ENCODE data around the gene HACL1. TPM values are rescaled to one million over a fixed set of nuclear protein-coding genes. Genes with fewer than 3 reads are reported as not detected.

HACL1 gene
- total and polyA plus RNA-seq, 2 donors (not counting 3 experiments of a cell fraction or from before 2014, with no cell fraction given), result 16.5 to 27.4 TPM

- Histone ChIP-seq H3K27me3 (ENCODE audit: control insufficient read depth in 2 of 2, insufficient read depth in 2 of 2, low read length in 2 of 2) (no peaks in the 10 kb centered on the region), H3K4me3 (replicated peaks in 1 of 3; ENCODE audit: insufficient read depth in 1 of 3, low read depth in 1 of 3, low read length in 3 of 3) (no peak overlapping the region), H4K20me1 (replicated peaks; ENCODE audit: control insufficient read depth, extremely low read depth, insufficient read depth, low read length) (no peaks in the 10 kb centered on the region), H3K4me2 (ENCODE audit: insufficient read depth, low read length) (no peak overlapping the region), H3K9me1 (replicated peaks; ENCODE audit: control insufficient read depth, extremely low read depth, insufficient read depth, low read length) (no peaks in the 10 kb centered on the region), H3K9me3 (replicated peaks; ENCODE audit: control insufficient read depth, insufficient read depth, low read length) (no peaks in the 10 kb centered on the region), H3K4me1 (ENCODE audit: control insufficient read depth, extremely low read depth, insufficient read depth, low read length) (no peaks in the 10 kb centered on the region), H3K27ac (ENCODE audit: insufficient read depth, low read depth, low read length) (no peak overlapping the region), H3K36me3 (ENCODE audit: control insufficient read depth in 2 of 2, extremely low read depth in 1 of 2, insufficient read depth in 2 of 2, low read length in 2 of 2) (peaks cover 2 to 11% of the 10 kb centered on the region in 2 experiments), H3K9ac (replicated peaks; ENCODE audit: extremely low read depth, insufficient read depth, low read length) (no peak overlapping the region), H3K79me2 (ENCODE audit: control insufficient read depth, insufficient read depth, low read length) (no peaks in the 10 kb centered on the region), H2AFZ (ENCODE audit: low read depth, low read length) (no peak overlapping the region)
- POLR2A ChIA-PET, result no interaction called here
- BruUV-seq (replicated peaks), result no TSS peak
- intact Hi-C loops (cut with micrococcal nuclease), result no loop called here
- CTCF ChIA-PET, result no interaction called here
- FAIRE-seq (no peak), DNase-seq (ENCODE audit: low read depth, low spot score) (no peak)
- dilution Hi-C loops (cut with MboI; ENCODE audit: extremely low pct_ligation_motif_present, low sequenced_read_pairs), result no loop called here
- TF ChIP-seq GATA2 (IDR thresholded peaks at IDR 0.05; ENCODE audit: insufficient read depth, insufficient read length, low read depth, low read length), result no peak
- TF ChIP-seq POLR2AphosphoS5 (IDR thresholded peaks at IDR 0.05; ENCODE audit: insufficient read depth, low read depth, low read length), result no peak
- TF ChIP-seq, protein P1, sequence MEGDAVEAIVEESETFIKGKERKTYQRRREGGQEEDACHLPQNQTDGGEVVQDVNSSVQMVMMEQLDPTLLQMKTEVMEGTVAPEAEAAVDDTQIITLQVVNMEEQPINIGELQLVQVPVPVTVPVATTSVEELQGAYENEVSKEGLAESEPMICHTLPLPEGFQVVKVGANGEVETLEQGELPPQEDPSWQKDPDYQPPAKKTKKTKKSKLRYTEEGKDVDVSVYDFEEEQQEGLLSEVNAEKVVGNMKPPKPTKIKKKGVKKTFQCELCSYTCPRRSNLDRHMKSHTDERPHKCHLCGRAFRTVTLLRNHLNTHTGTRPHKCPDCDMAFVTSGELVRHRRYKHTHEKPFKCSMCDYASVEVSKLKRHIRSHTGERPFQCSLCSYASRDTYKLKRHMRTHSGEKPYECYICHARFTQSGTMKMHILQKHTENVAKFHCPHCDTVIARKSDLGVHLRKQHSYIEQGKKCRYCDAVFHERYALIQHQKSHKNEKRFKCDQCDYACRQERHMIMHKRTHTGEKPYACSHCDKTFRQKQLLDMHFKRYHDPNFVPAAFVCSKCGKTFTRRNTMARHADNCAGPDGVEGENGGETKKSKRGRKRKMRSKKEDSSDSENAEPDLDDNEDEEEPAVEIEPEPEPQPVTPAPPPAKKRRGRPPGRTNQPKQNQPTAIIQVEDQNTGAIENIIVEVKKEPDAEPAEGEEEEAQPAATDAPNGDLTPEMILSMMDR (IDR thresholded peaks at IDR 0.05; ENCODE audit: extremely low read depth in 1 of 2, insufficient read depth in 1 of 2, low read depth in 1 of 2, low read length in 2 of 2), result no peak
- TF ChIP-seq POLR2A (IDR thresholded peaks at IDR 0.05; ENCODE audit: low read depth, low read length), result no peak
- no peak for TF ChIP-seq EZH2 (IDR thresholded peaks at IDR 0.05; ENCODE audit: borderline replicate concordance, low read depth, low read length, severe bottlenecking)
- no peak for TF ChIP-seq JUN (IDR thresholded peaks at IDR 0.05; ENCODE audit: borderline replicate concordance, insufficient read depth, insufficient read length, low read depth)
Observed at GRCh38 chr3:15591928-15592327, 9.4 kb downstream of the HACL1 start.

DNA sequence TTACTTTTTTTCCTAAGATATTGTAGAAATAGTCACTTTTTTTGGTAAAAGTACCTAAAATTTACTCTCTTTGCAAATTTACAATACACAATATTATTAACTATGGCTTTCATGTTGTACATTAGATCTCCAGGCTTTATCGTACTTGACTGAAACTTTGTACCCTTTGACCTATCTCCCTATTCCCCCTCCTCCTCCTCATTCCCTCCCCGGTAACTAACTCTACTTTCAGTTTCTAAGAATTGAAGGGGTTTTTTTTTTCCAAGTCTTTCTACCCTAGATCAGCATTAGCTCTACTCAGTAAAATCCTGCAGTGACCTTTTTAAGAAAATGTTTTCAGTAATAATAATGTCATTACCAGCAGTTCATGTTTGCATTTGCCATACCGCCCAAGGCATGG is 10.1 kb downstream of the HACL1 start:
- Histone ChIP-seq H4K20me1 (replicated peaks; ENCODE audit: control insufficient read depth, extremely low read depth, insufficient read depth, low read length) (no peaks in the 10 kb centered on the region), H3K9ac (replicated peaks; ENCODE audit: extremely low read depth, insufficient read depth, low read length) (no peak overlapping the region), H2AFZ (ENCODE audit: low read depth, low read length) (no peak overlapping the region), H3K9me3 (replicated peaks; ENCODE audit: control insufficient read depth, insufficient read depth, low read length) (no peaks in the 10 kb centered on the region), H3K27ac (ENCODE audit: insufficient read depth, low read depth, low read length) (no peak overlapping the region), H3K4me1 (ENCODE audit: control insufficient read depth, extremely low read depth, insufficient read depth, low read length) (no peaks in the 10 kb centered on the region), H3K27me3 (ENCODE audit: control insufficient read depth in 2 of 2, insufficient read depth in 2 of 2, low read length in 2 of 2) (no peaks in the 10 kb centered on the region), H3K79me2 (ENCODE audit: control insufficient read depth, insufficient read depth, low read length) (no peaks in the 10 kb centered on the region), H3K36me3 (ENCODE audit: control insufficient read depth in 2 of 2, extremely low read depth in 1 of 2, insufficient read depth in 2 of 2, low read length in 2 of 2) (peaks cover 2 to 11% of the 10 kb centered on the region in 2 experiments), H3K9me1 (replicated peaks; ENCODE audit: control insufficient read depth, extremely low read depth, insufficient read depth, low read length) (no peaks in the 10 kb centered on the region), H3K4me3 (replicated peaks in 1 of 3; ENCODE audit: insufficient read depth in 1 of 3, low read depth in 1 of 3, low read length in 3 of 3) (no peak overlapping the region), H3K4me2 (ENCODE audit: insufficient read depth, low read length) (no peak overlapping the region)
- BruUV-seq (replicated peaks), result no TSS peak
- no peak for DNase-seq (ENCODE audit: low read depth, low spot score)
- ChIA-PET POLR2A (no interaction called here), CTCF (no interaction called here)
- TF ChIP-seq JUN (IDR thresholded peaks at IDR 0.05; ENCODE audit: borderline replicate concordance, insufficient read depth, insufficient read length, low read depth), result no peak
- TF ChIP-seq POLR2A (IDR thresholded peaks at IDR 0.05; ENCODE audit: low read depth, low read length), result no peak
- TF ChIP-seq, protein P1 (IDR thresholded peaks at IDR 0.05; ENCODE audit: extremely low read depth in 1 of 2, insufficient read depth in 1 of 2, low read depth in 1 of 2, low read length in 2 of 2), result no peak
- no peak for TF ChIP-seq GATA2 (IDR thresholded peaks at IDR 0.05; ENCODE audit: insufficient read depth, insufficient read length, low read depth, low read length)
- no peak for TF ChIP-seq MYC (IDR thresholded peaks at IDR 0.05; ENCODE audit: low read depth, low read length)
- TF ChIP-seq FOS (IDR thresholded peaks at IDR 0.05; ENCODE audit: borderline replicate concordance, insufficient read depth, low read length), result no peak
- intact Hi-C loops (cut with micrococcal nuclease) (no loop called here), dilution Hi-C loops (cut with MboI; ENCODE audit: extremely low pct_ligation_motif_present, low sequenced_read_pairs) (no loop called here)
- FAIRE-seq, result no peak
